GM19324 (cell line): ENCODE data around the gene NRL.
A peak's percentile ranks its signal among the peaks of the same experiment; 100 is the strongest.

ENCODE experiments used
- ATAC-seq: cut with Tn5 transposase; IDR thresholded peaks from one replicate; pipeline ENCODE4 v1.9.1; 2021; ENCODE audit warnings: mild to moderate bottlenecking, moderate library complexity; ENCODE audit not compliant: unreplicated experiment, low FRiP score

NRL gene

GRCh38 chr14:24100982-24101494 is 13.7 kb downstream of the NRL start:
- no peak for ATAC-seq

DNA sequence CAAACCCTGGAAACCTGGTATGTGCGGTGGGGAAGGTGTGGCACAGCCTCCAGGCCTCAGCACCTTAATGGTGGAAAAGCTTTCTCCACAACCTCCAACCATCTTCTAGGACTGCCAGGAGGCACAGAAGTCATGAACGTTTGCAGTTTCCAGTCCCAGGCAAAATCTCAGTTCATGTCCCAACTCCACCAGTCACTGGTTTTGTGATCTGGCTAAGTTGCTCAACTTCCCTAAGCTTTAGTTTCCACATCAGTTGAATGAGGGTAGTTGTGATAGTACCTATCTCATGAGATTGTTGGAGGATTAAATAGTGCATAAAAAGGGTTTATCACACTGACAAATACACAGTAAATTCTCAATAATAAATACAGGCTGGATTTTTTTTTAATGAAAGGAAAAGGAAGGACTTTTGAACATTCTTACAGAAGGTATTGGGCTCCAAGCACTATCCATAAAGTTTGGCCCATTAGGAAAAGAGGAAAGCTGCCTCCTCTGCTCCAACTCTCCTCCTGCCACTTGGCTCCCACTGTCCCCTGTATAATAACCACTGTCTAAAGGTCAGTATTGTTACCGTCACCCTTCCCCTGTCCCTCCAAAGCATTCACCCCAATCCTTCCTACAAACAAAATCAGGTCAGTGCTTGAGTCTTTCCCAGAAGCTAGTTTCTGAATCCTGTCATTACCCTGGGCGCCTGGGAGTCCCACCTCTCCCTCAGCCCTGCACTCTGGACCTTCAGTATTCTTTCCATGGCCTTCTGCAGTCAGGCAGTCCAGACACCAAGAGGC is 14.4 kb downstream of the NRL start:
- no peak for ATAC-seq

- no peak for ATAC-seq
Observed at GRCh38 chr14:24098927-24099813, 15.6 kb downstream of the NRL start.

GRCh38 chr14:24098229-24098926 is 16.4 kb downstream of the NRL start:
- no peak for ATAC-seq

GRCh38 chr14:24096545-24097181 is 18.1 kb downstream of the NRL start:
- no peak for ATAC-seq

DNA sequence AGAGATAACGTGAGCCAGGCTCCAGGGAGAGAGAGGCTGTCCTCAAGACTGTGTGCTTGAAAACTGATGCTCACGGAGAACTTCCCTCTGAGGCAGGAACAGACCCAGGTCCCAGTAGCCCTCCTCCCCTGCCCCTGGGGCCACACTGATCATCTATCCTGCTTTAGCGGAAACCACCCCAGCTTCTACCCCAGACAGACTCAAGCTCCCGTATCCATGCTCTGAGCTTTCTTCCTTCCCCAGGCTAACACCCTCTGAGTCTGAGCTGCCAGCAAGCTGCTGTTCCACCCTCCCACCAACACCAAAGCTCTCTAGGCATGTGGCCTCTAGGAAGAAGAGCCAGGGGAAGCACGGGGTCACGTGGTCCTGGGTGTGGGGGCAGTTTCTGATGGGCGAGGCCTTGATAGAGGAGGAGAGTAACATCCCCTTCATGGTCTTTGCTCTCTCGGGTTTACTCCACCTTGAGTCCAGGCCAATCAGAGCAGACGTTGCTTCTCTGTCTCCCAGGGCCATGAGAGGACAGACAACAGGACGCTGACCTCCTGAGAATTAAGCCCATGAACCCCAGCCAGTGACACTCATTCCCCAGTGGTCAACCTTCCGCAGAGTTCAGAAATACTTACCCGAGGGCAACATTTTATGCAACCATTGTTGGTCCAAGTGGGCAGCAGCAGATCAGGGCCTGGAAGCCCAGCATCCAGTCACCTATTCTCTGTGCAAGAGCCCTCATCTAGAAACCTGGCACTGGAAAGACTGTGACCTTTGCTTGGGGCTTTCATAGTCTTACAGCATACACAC is 19.3 kb downstream of the NRL start:
- peak; percentile 43 for ATAC-seq

DNA sequence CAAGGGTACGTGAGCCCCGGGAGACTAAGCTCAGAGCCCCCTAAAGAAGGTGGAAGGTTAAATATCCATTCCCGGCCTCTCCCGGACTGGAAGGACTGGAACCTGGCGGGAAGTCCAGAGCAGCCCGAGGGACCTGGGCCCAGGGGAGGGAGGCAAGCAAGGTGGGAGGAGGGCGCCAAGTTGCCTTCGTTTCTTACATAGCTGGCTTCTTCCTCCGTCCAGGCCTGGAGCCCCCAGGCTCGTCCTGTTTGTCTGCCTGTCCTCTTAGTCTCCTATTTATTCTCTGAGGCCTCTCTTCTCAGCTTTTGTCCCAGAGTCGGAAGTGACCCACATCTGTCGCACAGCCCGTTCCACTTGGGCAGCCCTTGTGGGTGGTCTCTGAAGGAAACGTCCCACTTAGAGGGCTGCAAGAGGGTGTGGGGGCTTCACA is 19.9 kb downstream of the NRL start:
- ATAC-seq: no peak

DNA sequence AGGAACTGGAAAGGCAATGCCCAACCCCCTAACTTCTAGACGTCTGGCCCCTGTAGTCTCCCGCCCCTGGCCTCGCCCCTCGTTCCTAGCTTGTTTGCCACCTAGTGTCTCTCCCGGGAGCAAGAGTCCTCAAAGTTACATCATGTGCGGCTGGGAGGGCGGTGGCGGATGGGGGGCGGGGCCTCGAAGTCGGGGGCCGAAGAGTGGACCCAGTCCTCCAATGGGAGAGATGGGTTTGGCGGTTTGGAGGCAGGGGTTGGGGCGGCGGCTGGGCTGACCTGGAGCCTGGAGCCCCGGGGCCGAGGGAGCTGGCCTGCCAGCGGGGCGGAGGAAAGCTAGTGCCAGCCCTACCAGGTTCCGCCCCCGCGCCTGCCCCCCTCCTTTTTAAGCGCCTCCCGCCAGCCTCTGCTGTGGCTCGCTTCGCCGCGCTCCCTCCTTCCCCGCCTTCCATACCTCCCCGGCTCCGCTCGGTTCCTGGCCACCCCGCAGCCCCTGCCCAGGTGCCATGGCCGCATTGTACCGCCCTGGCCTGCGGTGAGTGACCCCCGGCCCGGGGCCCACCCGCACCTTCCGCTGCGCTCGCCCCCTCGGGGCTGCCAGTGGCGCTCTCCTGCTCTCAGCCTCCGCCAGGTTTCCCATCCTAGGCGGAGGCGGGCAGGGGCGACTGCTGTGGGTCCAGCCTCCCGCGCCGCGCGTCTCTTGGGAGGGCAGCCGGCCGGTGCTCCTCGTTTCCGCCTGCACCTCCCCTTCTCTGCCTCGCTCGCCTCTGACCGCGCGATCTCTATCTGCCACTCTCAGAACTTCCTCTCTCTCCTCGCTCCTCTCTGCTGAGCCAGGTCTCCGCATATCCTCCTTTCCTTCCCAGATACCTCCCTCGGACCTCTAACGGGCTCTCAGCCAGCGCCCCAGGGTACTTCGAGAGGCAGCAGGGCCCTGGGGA is 20.6 kb downstream of the NRL start, which contains the start of gene PCK2:
TSS of gene PCK2 (plus strand) at position 411 of the 940 bp plus-strand sequence. CDS start at position 506, 95 bp downstream.
- ATAC-seq: peak; percentile 59

- no peak for ATAC-seq
Observed at GRCh38 chr14:24093207-24093900, 21.4 kb downstream of the NRL start.

DNA sequence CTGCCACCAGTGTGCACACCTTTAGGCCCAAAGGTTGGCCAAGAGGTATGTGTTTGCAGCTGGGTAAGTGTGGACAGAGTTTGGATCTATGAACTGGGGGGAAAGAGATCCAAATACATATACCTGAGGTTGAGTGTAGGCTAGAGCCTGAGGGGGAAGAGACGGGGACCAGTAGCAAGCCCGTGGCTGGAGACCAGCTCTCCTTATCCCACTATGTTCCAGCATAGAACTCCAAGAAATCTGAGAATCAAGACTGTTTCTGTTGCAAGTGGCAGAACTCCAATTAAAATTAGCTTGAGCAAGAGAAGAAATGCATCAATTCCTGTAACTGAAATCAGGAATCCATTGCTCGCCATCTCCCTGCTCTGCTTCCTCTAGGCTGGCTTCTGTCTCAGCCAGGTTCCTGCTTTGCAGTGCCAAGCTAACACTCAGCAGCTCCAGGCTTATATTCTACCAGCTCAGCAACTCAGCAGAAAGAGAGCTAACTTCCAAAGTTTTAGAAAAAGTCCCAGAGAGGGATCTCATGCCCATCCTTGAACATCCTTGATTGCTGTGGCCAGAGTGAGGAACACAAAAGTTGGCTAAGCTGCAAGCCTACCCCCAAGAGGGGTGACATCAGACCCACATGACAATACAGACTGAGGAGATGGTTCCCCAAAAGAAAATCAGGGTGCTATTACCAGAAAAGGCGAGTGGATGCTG is 22.1 kb downstream of the NRL start:
- ATAC-seq: no peak

GRCh38 chr14:24092110-24092504 is 22.6 kb downstream of the NRL start:
- ATAC-seq: no peak

GRCh38 chr14:24089890-24090289 is 24.9 kb downstream of the NRL start:
- ATAC-seq: no peak

DNA sequence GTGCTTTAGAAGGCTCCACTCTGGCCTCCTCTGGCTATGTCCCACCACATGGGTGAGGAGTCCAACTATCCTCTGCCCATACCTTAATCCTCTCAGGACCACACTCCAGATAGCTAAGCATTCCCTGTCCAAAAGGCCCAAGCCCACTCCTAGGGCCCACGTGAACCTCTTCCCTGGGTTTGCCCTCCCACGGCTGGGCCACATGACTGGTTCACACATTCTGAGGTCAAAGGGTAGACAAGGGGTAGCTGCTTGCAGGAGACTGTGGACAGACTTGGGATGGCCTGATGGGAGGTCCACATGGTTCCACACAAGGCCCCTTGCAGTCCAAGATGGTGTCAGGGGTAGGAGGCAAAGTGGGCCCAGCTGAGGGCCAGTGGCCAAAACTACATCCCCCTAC is 26.7 kb downstream of the NRL start:
- no peak for ATAC-seq

DNA sequence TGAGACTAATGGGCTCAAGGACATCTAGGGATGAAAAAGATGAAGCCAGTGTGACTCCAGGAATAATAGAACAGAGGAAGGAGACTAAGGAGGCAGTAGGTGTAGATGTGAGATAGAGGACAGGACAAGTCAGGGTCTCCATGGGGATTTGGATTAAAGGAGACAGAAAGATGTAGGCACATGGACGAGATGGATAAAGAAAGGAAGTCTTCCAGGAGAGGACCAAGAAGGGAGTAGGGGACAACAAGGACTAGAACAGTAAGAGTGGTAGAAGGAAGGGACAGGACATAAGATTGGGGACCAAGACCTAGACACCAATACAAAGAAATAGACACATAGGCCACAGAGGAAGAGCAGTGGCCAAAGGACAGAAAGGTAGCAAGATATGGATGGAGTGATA is 27.7 kb downstream of the NRL start:
- no peak for ATAC-seq

DNA sequence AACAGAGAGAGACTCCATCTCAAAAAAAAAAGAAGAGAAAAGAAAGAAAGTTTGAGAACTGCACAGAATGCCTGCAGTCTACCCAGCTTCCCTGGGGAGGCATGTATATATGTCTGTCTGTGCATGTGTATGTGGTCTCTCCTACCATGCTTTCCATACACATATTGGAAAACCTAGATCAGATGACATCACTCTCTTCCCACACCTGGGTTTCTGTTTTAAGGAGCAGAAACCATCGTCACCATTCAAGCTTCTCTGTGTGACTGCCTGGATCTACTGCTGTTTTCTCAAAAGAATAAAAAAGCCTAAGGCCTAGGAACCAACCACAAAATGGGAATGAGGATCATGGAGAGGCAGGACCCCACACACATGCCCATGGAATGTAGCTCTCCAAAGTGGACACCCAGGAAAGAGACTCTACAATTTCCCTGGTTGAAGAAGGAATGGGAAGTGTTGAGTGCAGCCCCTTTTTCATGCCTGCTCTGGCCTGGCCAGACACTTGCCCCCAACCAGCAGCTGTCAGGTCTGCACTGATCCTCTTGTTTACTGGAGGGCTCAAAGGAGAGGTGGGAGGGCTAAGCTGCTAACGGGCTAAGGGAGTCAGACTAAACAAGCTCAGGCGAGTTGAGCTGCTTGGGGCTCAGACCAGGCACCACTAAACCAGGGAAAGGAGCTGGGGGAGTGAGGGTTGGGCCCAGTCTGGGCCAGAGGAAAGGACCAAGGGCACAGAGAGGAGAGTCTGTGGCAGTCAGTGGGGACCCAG is 28.4 kb downstream of the NRL start:
- ATAC-seq: no peak

DNA sequence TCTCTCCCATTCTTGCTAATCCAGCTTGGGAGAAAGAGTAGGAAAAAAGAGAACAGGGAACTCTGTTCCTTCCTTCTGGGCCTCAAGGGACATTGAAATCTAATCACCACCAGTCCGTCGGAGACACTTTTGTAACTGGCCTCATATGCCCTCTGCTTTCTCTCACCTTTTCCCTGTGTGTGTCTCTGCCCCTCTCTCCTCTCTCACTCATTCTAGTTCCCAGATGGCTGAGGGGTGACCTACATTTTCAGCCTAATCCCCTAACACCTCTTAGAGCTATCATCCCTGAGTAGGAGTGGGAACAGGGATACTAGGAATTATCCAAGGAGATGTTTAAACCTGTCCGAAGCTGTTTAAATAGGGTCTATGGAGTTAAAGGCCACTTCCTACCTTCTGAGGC is 29.5 kb downstream of the NRL start:
- ATAC-seq: no peak
